Measurements from ENCODE around the gene MRM3.
"Not testable (repeated sequence)": the region's sequence is repeated elsewhere in the genome, so short reads cannot be mapped to it uniquely, and the experiment has no call there.

The MRM3 gene

DNA sequence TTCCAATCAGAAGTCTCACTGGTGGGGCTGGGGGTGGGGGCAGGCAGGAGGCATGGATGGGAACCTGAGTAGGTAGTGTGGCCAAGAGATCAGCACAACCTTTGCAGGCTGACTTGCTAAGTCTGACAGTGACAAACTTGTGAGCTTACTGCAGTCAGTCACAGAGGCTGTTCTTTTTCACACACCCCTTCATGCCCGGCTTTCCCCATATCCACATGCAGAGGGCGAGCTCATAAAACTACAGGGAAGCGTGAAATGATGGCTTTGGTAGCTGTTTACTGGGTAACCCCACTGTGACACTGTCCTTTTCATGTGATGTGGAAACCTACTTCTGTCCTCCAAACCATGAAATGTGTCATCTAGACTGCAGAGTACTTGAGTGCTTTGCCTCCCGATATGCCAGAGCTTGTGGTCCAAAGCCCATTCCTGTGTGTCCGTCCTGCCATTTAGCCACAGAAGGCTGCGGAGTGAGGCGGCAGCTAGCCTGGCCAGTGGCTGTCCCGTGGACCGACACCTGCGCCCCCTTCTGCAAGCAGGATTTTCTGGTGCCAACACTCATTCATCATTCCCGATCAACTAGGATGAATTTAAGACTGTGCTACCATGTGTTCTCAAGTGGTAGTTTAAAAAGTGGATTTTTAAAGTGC, 39.9 kb upstream of the MRM3 start:
- no peak overlapping the region for H3K4me3 ChIP-seq (replicated peaks; ENCODE audit: low read depth, low read length)
- TF ChIP-seq, protein P1, sequence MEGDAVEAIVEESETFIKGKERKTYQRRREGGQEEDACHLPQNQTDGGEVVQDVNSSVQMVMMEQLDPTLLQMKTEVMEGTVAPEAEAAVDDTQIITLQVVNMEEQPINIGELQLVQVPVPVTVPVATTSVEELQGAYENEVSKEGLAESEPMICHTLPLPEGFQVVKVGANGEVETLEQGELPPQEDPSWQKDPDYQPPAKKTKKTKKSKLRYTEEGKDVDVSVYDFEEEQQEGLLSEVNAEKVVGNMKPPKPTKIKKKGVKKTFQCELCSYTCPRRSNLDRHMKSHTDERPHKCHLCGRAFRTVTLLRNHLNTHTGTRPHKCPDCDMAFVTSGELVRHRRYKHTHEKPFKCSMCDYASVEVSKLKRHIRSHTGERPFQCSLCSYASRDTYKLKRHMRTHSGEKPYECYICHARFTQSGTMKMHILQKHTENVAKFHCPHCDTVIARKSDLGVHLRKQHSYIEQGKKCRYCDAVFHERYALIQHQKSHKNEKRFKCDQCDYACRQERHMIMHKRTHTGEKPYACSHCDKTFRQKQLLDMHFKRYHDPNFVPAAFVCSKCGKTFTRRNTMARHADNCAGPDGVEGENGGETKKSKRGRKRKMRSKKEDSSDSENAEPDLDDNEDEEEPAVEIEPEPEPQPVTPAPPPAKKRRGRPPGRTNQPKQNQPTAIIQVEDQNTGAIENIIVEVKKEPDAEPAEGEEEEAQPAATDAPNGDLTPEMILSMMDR (IDR thresholded peaks at IDR 0.05; ENCODE audit: low read depth, low read length, missing control alignments): no peak
- no peak for DNase-seq (ENCODE audit: extremely low read depth, low read depth)

DNA sequence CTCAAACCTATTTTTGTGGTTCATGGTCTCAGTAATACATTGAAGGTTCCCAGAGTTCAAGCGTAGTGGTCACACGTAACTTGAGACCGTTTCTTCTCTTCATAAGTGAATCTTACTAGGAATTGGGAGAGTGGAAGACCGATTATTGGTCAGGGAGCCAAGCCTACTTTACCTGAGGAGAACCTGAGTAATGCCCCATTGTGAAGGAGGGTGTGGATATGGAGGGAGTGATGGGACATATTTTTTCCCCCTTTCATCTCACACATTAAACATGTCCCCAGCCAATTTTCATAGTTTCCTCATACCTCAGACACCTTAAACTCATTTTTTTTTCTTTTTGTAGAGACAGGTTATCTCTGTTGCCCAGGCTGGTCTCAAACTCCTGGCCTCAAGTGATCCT, 39.0 kb upstream of the MRM3 start:
- no peak for DNase-seq (ENCODE audit: extremely low read depth, low read depth)
- TF ChIP-seq, protein P1 (IDR thresholded peaks at IDR 0.05; ENCODE audit: low read depth, low read length, missing control alignments): no peak
- no peak overlapping the region for H3K4me3 ChIP-seq (replicated peaks; ENCODE audit: low read depth, low read length)

DNA sequence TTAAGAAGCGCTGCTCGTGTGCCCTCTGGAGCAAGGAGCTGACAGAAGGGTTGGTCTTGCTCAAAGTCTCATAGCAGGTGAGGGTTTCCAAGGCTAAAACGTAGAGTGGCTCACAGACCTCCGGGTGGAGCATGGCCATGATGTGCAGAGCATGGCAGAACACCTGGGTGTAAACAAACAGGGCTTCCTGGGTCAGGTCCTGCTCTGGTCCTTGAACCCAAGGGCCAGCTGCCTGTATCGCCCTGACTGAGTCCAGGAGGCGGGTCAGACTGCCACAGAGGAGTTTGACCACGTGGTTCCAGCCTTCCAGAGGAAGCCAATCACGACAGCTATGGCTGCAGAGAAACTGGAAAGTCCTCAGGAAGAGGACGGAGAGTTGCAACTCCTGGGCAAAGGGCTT, 37.2 kb upstream of the MRM3 start:
- no peak overlapping the region for H3K4me3 ChIP-seq (replicated peaks; ENCODE audit: low read depth, low read length)
- no peak for DNase-seq (ENCODE audit: extremely low read depth, low read depth)
- TF ChIP-seq, protein P1 (IDR thresholded peaks at IDR 0.05; ENCODE audit: low read depth, low read length, missing control alignments): no peak

DNA sequence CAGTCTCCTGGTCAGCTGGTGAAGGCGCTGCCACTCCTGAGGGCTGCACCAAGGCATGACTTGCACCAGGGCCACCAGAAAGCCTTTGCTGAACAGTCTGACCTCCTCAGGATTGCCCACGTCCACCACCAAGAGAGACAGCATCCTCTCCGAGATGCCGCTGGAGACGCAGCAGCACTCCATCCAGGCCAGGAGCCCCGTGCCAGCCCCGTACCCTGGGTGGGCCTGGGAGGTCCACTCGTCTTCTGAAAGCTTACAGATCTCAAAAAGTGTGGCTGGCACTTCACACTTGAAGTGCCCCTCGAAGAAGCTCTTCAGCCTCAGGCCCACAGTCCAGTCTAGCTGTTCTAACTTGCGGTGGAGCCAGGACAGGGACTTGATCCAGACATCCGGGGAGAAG, 36.7 kb upstream of the MRM3 start:
- TF ChIP-seq, protein P1 (IDR thresholded peaks at IDR 0.05; ENCODE audit: low read depth, low read length, missing control alignments): no peak
- H3K4me3 ChIP-seq (replicated peaks; ENCODE audit: low read depth, low read length): no peak overlapping the region
- DNase-seq (ENCODE audit: extremely low read depth, low read depth): no peak

DNA sequence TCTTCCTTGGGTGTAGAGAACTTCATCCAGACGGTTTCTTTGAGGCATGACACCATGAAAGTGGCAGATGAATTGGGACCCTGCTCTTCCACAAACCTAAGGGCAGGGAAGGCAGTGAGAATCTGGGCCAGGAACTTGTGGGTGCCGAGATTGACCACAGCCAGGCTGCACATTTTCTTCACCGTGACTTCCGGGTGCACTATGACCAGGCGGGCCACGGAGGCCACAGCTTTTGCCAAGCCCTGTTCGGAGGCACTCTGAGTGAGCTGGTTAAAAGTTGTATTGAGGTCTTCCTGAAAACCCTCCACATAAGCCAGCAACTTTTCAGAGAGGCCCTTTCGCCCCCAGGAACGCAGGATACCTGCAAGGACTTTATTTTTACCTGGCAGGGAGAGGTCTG, 36.0 kb upstream of the MRM3 start:
- no peak overlapping the region for H3K4me3 ChIP-seq (replicated peaks; ENCODE audit: low read depth, low read length)
- no peak for DNase-seq (ENCODE audit: extremely low read depth, low read depth)
- TF ChIP-seq, protein P1 (IDR thresholded peaks at IDR 0.05; ENCODE audit: low read depth, low read length, missing control alignments): no peak

DNA sequence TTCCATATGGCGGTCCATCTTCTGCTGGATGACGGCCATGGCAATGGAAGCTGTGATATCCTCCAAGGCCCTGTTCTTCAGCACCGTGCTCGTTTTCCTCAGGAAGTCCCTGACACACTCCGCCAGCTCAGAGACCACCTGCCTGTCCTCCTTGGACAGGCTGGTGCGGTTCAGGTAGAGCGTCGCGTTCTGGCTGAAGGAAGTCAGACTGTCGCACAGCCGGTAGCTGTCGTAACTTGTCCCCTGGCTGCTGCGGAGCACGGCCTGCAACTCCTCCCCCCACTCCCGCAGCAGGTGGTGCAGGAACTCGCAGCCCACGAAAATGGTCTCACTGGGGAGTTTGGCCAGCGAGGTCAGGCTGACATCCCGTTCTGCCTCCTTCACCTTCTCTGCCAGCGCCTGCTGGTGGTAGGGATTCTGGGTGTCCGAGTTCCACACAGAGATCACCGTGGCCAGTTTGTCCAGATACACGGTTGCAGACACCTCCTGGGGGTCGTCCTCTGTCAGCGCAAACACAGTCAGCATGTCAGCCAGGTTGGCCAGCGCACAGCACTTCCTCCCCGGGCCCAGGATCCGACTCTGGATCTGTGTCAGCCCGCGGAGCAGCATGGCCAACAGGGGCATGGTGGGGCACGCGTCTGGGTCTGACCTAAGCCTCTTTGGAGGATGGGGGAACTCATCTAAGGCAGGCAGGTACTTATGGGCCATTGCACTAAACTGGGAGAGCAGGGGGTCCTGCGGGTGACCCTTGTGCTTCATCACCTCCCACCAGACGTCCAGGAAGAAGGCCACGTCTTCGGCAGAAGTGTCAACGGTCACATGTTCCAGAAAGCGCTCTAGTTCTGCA, 35.1 kb upstream of the MRM3 start:
- DNase-seq (ENCODE audit: extremely low read depth, low read depth): no peak
- no peak overlapping the region for H3K4me3 ChIP-seq (replicated peaks; ENCODE audit: low read depth, low read length)
- TF ChIP-seq, protein P1 (IDR thresholded peaks at IDR 0.05; ENCODE audit: low read depth, low read length, missing control alignments): no peak

DNA sequence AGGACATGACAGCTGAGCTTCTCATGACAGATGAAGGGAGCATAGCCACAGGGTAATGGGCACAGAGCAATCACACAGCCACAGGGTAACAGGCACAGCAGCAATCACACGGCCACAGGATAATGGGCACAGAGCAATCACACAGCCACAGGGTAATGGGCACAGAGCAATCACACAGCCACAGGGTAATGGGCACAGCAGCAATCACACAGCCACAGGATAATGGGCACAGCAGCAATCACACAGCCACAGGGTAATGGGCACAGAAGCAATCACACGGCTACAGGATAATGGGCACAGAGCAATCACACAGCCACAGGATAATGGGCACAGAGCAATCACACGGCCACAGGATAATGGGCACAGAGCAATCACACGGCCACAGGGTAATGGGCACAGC, 33.5 kb upstream of the MRM3 start:
- H3K4me3 ChIP-seq (replicated peaks; ENCODE audit: low read depth, low read length); DNase-seq (ENCODE audit: extremely low read depth, low read depth): not testable (repeated sequence)

DNA sequence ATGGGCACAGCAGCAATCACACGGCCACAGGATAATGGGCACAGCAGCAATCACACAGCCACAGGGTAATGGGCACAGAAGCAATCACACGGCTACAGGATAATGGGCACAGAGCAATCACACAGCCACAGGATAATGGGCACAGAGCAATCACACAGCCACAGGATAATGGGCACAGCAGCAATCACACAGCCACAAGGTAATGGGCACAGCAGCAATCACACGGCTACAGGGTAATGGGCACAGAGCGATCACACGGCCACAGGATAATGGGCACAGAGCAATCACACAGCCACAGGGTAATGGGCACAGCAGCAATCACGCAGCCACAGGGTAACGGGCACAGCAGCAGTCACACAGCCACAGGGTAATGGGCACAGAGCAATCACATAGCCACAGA, 32.8 kb upstream of the MRM3 start:
- not testable (repeated sequence) for H3K4me3 ChIP-seq (replicated peaks; ENCODE audit: low read depth, low read length); DNase-seq (ENCODE audit: extremely low read depth, low read depth)

Data from HFF-Myc (cell line).